NCI-H2171 (cell line): ENCODE measurements around the gene MID2.
"Not testable (repeated sequence)": the region's sequence is repeated elsewhere in the genome, so short reads cannot be mapped to it uniquely, and the experiment has no call there.

Experiments
- DNase-seq: peaks from one replicate; lab custom pipeline; 2025; lab: John Stamatoyannopoulos, UW

Gene MID2

DNA sequence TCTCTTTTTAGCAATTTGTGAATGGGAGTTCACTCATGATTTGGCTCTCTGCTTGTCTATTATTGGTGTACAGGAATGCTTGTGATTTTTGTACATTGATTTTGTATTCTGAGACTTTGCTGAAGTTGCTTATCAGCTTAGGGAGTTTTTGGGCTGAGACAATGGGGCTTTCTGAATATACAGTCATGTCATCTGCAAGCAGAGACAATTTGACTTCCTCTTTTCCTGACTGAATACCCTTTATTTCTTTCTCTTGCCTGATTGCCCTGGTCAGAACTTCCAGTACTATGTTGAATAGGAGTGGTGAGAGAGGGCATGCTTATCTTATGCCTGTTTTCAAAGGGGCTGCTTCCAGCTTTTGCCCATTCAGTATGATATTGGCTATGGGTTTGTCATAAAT, 129.7 kb downstream of the MID2 start:
- DNase-seq, result not testable (repeated sequence)

DNA sequence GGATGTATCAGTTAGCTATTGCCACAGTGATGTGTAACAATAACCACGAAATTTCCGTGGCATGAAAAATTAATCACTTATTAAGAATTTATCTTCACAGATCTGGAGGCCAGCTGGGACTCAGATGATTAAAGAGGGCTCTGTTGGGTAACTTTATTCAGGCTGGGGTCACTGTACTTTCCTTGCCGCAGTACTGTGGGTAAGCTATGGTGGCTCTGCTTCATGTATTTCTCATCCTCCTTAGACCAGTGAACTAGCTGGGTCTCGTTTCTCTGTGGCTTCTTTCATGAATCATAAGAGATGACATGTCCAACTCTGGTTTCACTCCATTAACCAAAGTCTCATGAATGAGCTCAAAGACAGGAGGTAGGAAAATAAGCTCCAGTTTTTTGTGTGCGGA, 143.0 kb downstream of the MID2 start:
- DNase-seq, result no peak

DNA sequence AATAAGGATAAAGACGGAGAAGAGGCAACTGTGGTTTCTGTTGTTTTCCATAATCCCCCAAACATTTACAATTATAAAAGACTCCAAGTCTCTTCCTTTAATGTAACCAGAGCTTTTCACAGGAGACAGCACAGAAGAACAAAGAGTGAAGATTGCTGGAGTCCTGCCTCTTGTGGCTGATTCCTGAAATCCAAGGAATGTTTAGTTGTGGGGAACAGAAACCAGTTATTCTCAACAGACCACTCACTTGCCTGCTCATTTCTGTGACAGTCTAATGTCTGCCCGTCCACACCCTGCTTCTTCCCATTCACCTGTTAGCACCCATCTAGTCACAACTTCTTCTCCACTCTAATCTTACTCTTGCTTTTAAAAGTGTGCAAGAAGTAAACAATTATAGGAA, 144.4 kb downstream of the MID2 start:
- DNase-seq, result no peak

DNA sequence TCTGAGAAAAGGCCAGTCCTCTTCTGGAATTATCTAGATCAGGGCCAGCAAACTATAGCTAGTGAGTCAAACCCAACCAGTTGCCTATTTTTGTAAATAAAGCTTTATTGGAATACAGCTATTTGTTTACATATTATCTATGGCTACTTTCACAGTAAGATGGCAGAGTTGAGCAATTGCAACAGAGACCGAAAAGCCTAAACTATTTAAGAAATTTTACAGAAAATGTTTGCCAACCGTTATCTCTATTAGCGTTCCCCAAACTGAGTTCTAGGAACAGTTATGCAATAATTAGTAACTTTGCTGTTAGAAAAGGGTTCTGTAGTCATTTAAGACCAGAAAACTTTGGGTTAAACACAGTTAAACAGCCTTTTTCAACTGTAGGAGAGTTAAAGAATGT, 146.0 kb downstream of the MID2 start:
- no peak for DNase-seq
